ENCODE results near the gene DHX38.

DNA sequence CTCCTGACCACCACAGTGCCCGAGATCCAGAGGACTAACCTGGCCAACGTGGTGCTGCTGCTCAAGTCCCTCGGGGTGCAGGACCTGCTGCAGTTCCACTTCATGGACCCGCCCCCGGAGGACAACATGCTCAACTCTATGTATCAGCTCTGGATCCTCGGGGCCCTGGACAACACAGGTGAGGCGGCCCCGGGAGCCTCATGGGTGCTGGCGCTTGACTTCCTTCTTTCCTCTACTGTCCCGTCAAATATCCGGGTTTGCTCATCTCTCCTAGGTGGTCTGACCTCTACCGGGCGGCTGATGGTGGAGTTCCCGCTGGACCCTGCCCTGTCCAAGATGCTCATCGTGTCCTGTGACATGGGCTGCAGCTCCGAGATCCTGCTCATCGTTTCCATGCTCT is 13.7 kb downstream of the DHX38 start:
- TF ChIP-seq POLR2A (IDR thresholded peaks at IDR 0.05) (no peak), CTCF (IDR thresholded peaks at IDR 0.05) (no peak), POLR2AphosphoS5 (IDR thresholded peaks at IDR 0.05) (no peak)

Measured in stomach (tissue), 4 donors.